ENCODE results near the gene MMS22L.
"Not testable (repeated sequence)": the region's sequence is repeated elsewhere in the genome, so short reads cannot be mapped to it uniquely, and the experiment has no call there.

The MMS22L gene

GRCh38 chr6:97218912-97219311 lies 64.1 kb downstream of the MMS22L start:
- no peak for DNase-seq

DNA sequence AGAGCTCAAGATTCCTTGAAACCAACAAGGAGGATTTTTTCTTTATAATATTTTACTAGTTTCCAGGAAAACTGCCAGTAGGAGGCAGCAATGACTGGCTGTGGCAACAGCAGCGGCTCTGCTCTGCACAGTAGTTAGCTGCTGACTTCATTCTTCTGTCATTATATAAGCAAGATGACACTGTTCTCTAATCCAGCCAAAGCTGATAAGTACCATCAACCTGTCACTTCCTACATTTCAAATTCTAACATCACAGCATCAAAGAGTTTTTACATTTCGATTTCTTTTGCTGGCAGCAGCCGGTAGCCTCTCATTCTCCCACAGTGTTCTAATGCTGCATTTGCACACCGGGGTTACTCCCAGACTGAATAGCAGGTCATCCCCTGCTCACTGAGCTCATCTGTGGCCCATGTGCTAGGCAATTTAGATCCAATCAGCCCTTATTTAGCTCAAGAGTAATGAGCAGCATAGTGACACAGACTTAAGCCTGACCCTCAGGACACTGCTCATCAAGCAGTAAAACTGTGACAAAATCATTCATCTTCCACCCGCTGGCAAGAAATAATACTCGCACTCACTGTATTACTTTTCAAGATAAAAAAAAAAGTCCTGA lies 67.8 kb downstream of the MMS22L start:
- peak in 11 of 14 donors; percentile 1 to 33 (median 17) for DNase-seq

DNA sequence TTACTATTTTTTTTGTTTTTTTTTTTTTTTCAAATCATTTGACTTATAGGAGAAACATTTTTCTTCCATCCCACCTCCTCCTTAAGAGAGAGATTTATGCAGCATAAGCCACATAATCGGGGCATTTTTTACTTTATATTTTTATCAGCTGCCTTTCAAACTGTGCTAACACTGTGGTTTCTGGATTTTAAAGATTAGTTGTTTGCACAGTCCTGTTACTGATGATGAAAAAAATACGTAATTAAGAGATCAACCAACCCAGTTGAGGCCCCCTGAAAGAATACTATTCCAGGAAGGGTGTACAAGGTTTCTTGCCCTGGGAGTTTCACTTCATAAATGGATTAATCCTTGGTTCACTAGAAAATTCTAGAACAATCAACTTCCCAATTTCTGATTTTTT lies 68.3 kb downstream of the MMS22L start:
- no peak for DNase-seq

DNA sequence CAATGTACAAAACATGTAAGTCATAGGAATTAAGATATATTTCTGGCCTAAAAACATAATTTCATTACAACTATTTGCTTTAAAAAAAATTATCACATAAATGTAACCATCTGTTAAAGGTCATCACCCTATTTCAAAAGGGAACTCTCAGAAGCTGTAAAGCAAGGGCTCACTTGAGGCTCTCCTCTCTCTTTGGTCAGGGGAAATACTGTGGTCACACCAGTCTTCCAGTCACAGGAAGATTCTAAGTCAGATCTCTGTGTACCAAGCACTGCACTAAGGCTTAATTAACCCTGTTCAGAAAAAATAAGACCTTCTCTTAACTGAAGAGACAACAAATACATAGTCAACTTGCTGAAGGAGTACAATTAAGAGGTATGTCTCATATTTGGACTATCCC lies 75.6 kb downstream of the MMS22L start:
- DNase-seq: no peak

GRCh38 chr6:97205966-97206365 lies 77.0 kb downstream of the MMS22L start:
- no peak for DNase-seq

- DNase-seq: no peak
These were observed 79.7 kb downstream of the MMS22L start for GRCh38 chr6:97203343-97203742.

GRCh38 chr6:97198046-97198565 lies 84.9 kb downstream of the MMS22L start:
- DNase-seq: no peak

DNA sequence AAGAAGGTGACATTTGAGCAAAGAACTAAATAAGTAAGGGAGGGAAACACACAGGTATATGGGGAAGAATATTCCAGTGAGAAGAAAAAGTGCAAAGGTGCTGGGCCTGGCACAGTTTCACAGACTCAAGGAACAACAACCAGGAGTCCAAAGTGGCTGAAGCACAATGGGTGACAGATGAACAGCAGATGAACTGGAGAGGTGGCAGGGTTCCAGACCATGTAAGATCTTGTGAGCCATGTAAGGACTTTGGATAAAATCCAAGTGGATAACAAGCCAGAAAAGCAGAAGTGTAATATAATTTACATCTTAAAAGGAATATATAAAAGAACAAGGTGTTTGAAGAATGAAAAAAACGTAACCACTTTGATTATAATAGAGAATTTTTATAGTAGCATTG lies 87.9 kb downstream of the MMS22L start:
- DNase-seq: no peak

GRCh38 chr6:97189767-97190166 lies 93.2 kb downstream of the MMS22L start:
- no peak for DNase-seq

- DNase-seq: no peak
These were observed 95.1 kb downstream of the MMS22L start for GRCh38 chr6:97187951-97188350.

- DNase-seq: peak in 12 of 14 donors; percentile 0 to 42 (median 16)
These were observed 96.5 kb downstream of the MMS22L start for GRCh38 chr6:97186416-97186999.

GRCh38 chr6:97177905-97178304 lies 105.1 kb downstream of the MMS22L start:
- no peak for DNase-seq

- no peak for DNase-seq
These were observed 106.5 kb downstream of the MMS22L start for GRCh38 chr6:97176468-97176867.

DNA sequence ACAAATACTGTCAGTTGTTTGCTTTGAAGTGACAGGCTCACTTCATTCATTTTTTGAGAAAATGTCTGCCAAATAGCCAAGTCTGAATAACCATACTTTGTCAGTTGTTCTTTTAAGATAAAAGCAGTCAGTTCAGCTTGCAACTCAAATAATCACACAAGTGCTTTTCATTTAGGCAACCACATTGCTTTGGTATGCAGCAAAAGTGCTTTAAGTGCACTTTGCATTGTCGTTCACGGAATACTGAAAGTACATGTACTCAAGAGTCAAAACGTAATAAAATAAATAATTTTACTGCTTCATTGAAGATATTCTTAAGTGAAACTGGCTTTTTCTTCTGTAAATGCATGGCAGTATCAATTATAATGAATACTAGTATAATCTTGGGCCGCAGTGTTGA lies 107.2 kb downstream of the MMS22L start:
- no peak for DNase-seq

DNA sequence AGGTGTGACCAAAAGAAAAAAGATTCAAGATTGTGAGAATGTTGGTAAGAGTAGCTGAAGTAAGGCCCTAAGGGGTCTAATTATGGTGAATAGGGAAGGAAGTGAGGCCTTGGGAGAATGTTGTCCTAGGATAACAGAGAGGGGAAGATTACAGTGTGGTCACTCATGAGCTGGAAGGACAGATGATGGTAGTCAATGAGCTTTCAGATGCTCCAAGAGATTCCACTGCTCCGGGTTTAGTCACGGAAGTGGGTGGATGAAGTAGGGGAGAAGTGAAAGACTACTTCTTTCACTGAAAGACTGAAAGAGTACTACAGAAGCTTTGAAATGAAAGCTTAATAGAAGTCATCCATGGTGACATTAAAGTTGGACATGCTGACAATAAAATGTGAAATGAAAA lies 108.5 kb downstream of the MMS22L start:
- no peak for DNase-seq

DNA sequence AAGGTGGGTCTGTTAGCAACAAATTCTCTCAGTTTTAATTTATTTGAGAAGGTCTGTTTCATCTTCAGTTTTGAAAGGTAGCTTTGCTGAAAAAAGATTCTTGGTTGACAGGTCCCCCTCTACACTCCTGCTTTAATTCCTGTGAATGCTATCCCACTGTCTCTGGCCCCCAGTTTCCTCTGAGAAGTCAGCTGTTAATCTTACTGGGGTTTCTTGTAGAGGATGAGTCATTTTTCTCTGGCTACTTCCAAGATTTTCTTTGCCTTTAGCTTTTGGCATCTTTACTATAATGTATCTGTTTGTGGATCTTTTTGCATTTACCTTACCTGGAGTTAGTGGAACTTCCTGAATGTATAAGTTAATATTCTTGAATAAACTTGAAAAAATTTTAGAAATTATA lies 122.7 kb downstream of the MMS22L start:
- DNase-seq: no peak

DNA sequence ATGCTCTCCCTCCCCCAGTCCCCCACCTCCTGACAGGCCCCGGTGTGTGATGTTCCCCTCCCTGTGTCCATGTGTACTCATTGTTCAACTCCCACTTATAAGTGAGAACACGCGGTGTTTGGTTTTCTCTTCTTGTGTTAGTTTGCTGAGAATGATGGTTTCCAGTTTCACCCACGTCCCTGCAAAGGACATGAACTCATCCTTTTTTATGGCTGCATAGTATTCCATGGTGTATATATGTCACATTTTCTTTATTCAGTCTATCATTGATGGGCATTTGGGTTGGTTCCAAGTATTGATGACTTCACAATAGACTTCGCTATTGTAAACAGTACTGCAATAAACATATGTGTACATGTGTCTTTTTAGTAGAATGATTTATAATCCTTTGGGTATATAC lies 127.6 kb downstream of the MMS22L start:
- not testable (repeated sequence) for DNase-seq

- no peak for DNase-seq
These were observed 129.0 kb downstream of the MMS22L start for GRCh38 chr6:97154015-97154414.

GRCh38 chr6:97151601-97152000 lies 131.4 kb downstream of the MMS22L start:
- DNase-seq: peak in 1 of 14 donors; percentile 68

- DNase-seq: no peak
These were observed 132.1 kb downstream of the MMS22L start for GRCh38 chr6:97150932-97151331.

- DNase-seq: no peak
These were observed 135.6 kb downstream of the MMS22L start for GRCh38 chr6:97147421-97147820.

DNA sequence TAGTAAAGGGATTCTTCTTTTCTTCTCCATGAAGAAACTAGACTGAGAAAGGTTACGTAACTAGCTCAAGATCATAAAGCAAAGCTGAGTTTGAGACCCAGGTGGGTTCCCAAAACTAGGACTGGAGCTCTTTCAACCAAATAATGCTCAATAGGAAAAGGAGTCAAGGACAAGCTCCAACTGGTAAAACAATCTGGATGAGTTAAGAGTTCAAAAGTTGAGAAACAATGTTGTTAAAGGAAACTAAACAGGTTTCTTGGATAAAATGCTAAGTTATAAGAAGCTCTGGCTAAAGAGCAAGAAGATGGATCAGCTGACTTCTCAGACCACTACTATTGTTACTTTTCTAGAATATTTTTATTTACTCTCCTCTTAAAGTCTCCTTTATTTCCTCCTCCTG lies 137.3 kb downstream of the MMS22L start:
- no peak for DNase-seq

- DNase-seq: no peak
These were observed 141.3 kb downstream of the MMS22L start for GRCh38 chr6:97141756-97142155.

DNA sequence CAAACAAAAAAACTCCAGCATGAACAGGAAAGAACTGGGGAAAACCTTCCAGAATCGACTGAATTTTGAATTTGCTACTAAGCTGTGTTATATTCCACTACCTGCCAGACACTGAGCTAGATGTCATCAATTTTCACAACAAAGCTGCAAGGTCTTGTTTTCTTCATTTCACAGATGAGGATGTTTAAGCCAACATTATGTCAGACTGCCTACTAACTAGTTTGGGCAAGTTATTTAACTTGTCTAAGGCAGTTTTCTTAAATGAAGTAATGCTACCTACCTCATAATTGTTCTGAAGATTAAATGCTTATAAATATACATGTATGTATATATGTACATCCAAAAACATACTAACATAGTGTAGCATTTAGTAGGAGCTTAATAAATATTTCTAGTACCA lies 144.4 kb downstream of the MMS22L start:
- no peak for DNase-seq

All from C1 segment of cervical spinal cord (tissue), 14 donors.